NCI-H510A (cell line): ENCODE measurements around the gene FAM78A.
"Not testable (repeated sequence)": the region's sequence is repeated elsewhere in the genome, so short reads cannot be mapped to it uniquely, and the experiment has no call there.

Source experiments
- DNase-seq: peaks from one replicate; lab custom pipeline; 2025; lab: John Stamatoyannopoulos, UW

Gene FAM78A

GRCh38 chr9:131264231-131264630 lies 12.1 kb downstream of the FAM78A start:
- DNase-seq, result no peak

GRCh38 chr9:131263701-131264100 lies 12.6 kb downstream of the FAM78A start:
- no peak for DNase-seq

- not testable (repeated sequence) for DNase-seq
These were observed 13.3 kb downstream of the FAM78A start for GRCh38 chr9:131263033-131263343.

- no peak for DNase-seq
These were observed 13.8 kb downstream of the FAM78A start for GRCh38 chr9:131262327-131263032.

- DNase-seq, result no peak
These were observed 15.4 kb downstream of the FAM78A start for GRCh38 chr9:131260751-131261452.

- DNase-seq, result no peak
These were observed 16.3 kb downstream of the FAM78A start for GRCh38 chr9:131259916-131260597.

DNA sequence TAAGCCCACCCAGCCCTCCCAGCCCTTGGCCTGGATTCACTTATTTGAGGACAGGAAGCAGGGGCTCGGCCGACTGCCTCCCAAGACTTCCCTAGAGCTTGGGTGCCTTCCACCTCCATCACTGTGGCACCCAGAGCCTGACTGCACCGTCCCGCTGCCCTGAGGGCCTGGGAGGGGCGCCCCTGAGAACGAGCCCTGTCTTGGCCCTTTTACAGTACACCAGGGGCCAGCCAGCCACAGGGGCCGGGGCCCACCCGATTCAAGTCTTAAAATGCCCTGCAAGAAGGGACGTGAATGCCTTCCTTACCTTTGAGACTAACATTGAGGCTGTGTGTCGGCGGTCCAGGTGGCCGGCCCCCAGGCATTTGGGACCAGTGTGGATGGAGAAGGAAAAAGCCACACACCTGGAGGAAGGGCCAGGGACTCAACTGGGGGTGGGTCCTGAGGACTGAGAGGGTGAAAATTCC lies 16.8 kb downstream of the FAM78A start:
- DNase-seq, result no peak

DNA sequence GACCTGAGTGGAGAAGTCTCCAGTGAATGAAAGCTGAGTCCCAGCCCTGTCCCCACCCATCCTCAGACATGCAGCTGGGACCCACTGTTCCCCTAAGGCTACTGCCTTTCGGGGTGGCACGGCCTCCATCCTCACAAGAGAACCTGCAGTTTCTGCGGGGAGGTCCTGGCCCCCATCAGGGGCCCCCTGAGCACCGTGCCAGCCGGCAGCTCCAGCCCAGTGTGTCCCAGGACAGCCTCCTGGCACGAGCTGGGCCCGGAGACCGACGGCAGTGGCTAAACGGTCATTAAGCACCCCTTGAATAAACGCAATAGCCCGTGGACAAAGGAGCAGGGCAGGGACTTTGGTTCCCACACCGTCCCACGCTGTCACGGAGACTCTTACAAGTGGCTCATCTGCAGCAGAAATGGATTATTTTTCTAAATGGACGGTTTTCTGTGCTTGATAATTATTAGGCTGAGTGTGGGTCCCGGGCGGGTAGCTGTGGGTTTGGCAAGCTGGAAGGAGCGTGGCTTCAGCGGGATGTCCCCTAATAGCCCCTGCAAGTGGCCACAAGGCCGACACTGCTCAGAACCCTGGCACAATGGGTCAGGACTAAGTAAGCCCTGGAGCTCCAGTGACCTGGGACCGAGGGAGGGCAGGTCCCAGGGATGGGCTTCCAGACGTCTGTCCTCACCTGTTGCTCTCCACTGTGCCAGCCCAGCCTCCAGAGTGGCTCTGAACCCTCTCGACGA lies 17.4 kb downstream of the FAM78A start:
- no peak for DNase-seq

DNA sequence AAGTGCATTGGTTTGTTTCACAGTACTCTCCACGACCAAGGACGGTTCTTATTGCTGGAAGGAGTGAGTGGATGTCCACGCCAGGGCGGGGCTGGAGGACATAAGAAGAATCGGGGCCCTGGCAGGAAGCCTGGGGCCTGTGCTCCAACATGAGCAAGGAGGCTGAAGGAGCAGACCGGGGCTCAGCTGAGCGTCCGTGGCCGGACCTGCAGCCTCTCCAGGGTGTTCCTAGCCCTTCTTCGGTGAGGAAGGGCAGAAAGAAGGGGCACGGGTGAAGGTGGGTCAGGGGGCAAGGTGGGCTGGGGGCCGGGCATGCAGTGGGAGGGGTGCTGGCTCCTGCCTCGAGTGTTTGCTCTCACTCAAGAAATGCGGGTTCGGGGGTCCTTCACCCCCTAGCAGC lies 18.1 kb downstream of the FAM78A start:
- no peak for DNase-seq

- no peak for DNase-seq
These were observed 18.9 kb downstream of the FAM78A start for GRCh38 chr9:131257266-131258025.

DNA sequence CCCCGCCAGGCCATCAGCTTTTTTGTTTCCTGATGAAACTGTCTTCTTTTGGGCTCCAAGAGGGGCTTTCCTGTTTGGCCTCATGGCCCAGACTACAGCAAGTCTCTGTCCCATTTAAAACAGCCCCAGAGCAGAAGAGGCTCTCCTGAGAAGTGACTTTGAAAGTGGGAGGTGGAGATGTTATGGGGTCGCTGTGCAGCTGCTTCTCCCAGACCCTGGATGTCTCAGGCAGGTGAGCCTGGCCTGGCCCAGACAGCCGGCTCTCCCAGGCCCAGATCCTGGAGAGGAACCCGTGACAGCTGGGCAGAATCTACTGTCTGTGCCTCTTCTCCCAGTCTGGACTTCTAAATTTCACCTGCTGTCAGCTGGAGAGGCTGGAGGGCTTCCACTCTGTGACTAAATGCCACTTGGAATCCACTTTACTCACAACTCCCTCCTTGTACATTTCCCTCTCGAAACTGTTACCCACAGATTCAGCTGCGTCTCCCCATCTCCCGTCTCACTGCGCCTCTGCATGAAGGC lies 20.6 kb downstream of the FAM78A start:
- DNase-seq, result no peak

DNA sequence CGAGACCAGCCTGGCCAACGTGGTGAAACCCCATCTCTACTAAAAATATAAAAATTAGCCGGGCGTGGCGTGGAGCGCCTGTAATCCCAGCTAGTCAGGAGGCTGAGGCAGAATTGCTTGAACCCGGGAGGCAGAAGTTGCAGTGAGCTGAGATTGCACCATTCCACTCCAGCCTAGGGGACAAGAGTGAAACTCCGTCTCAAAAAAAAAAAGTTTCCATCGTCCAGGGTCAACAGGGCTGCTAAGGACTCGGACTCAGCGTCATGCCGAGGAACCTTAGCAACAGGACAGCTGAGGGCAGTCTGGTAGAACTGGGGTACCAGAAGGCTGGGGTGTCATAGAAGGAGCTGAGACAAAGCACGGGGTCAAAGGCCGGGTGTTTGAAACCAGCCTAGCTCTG lies 21.7 kb downstream of the FAM78A start:
- DNase-seq, result no peak

GRCh38 chr9:131253891-131254491 lies 22.3 kb downstream of the FAM78A start:
- DNase-seq, result no peak

DNA sequence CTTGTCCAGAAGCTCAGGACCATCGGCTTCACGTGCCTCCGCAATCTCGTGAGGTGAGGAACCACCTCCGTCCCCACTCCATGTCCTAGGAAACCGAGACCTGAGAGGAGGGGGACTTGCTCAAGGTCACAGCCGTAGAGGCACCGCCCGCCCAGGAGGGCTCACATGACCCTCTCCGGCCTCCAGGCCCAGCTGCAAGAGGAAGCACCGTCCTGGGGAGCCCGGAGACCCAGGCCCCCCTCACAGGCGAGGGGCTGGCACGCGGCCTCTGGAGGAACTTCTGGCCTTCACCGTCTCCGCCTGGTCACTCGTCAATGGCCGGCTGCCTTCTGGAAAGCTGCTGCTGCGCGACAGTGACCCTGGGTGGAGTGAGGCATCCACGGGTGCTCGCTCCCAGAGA lies 24.2 kb downstream of the FAM78A start:
- DNase-seq, result no peak

GRCh38 chr9:131246618-131247017 lies 29.7 kb downstream of the FAM78A start:
- no peak for DNase-seq

DNA sequence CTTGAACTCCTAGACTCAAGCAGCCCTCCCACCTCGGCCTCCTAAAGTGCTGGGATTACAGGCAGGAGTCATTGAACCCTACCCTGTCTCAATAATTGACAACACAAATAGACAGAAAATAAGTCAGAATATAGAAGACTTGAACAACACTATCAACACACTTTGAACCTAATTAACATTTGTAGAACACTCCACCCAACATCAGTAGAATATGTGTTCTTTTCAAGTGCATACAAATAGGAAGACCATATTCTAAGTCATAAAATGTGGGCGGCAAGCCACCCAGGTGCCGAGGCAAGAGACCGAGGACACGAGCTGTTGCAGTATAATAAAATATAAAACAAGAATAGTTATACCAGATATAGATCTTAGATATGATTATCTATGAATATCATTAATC lies 32.0 kb downstream of the FAM78A start:
- not testable (repeated sequence) for DNase-seq

GRCh38 chr9:131240047-131240921 lies 36.0 kb downstream of the FAM78A start:
- DNase-seq, result no peak

DNA sequence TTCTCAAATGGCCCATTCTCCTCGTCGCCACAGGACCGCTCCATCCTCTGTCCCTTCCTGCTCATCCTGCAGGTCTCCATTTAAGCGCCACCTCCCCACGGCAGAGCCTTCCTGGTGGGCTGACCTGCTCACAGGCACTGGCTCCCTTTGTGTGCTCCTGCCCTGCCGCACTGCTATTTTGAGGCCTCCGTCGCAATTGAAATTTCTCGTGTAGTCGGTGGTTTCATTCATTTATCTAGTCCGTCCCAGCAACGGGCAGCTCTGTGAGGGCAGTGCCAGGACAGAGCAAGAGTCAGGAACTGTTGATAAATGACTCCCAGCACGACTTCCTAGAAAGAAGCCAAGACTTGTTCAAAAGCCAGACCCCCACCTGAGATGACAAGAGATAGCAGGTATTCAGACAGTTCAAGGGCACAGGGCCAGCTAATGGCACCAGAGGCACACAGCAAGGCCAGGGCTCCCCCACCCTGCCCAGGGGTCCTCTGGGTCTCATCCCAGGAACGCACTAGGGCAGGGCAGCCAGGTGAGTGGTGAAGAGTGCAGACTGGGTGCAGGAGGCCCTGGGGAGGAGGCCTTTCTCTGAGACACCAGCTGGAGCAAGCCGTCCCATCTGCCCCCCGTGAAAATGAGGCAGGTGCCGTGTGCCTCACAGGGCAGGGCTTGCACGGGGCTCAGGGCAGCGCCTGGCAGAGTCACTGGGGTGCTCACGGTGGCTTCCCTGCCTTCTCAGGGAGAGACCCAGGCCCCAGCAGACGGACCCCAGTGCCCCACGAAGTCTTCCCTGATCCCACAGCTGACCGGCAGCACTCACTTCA lies 36.9 kb downstream of the FAM78A start:
- no peak for DNase-seq

DNA sequence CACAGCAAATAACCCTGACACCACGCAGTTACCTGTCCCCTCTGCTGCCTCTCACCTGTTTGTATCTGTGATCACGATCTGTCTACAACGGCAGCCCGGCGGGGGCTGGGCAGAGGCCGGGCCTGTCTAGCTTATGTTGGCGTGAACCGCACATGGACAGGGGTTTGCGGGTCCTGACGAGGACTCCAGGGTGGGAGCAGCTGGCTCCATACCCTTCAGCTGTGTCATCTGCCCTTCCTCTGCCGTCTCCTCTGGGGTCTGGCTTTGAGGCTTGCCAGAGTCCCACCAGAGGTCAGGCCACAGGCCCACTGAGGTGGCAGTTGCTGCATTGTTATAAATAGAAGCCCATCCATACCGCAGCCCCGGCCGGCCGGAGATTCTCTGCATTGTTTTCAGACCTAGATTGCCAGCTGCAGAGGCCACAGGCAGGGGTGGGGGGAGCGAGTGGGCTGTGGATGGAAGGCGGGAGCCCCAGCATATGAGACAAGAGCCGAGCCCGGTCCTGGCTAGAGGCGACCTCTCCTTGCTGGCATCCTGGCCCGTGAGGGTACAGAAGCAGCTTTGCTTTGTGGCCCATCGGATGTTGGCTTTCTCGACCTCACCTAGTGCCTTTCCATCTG lies 37.8 kb downstream of the FAM78A start:
- DNase-seq, result peak; percentile 35
